Left lung (tissue), 14 donors: ENCODE data around the gene RANGAP1. TPM values are rescaled to one million over a fixed set of nuclear protein-coding genes. Genes with fewer than 3 reads are reported as not detected.
A peak's percentile ranks its signal among the peaks of the same experiment; 100 is the strongest.

Experiments
- ATAC-seq: fragments of 200-7000 bp; cut with Tn5 transposase; one replicate; pipeline ENCODE4 v1.9.1; 2020; ENCODE audit warnings: moderate library complexity
- DNase-seq, 4 donors: peaks; one replicate each; pipeline ENCODE4 v3.0.0-alpha.2; 2013 to 2020
- H3K27ac ChIP-seq, 2 donors: fragments of 200-600 bp; sonication (generic) in 1 of 2; one replicate each; pipeline versions ENCODE4 v1.5.0 to v1.8.0; 2020 to 2021
- H3K27me3 ChIP-seq, 2 donors: fragments of 200-600 bp; sonication (generic) in 1 of 2; one replicate each; pipeline versions ENCODE4 v1.5.0 to v1.8.0; 2020 to 2021
- H3K36me3 ChIP-seq, 2 donors: fragments of 200-600 bp; sonication (generic) in 1 of 2; one replicate each; pipeline versions ENCODE4 v1.5.0 to v1.8.0; 2020 to 2021
- H3K4me1 ChIP-seq, 2 donors: fragments of 200-600 bp; one replicate each; pipeline ENCODE4 v1.8.0; 2021
- H3K4me3 ChIP-seq, 2 donors: fragments of 200-600 bp; sonication (generic) in 1 of 2; one replicate each; pipeline versions ENCODE4 v1.5.0 to v1.8.0; 2020 to 2021; ENCODE audit warnings: mild to moderate bottlenecking in 1 of 2
- H3K9me3 ChIP-seq, 2 donors: fragments of 200-600 bp; sonication (generic) in 1 of 2; one replicate each; pipeline versions ENCODE4 v1.5.0 to v1.8.0; 2020 to 2021
- CTCF ChIP-seq, 2 donors: fragments of 200-600 bp; sonication (generic) in 1 of 2; IDR thresholded peaks; one replicate each; pipeline versions ENCODE4 v1.5.0 to v1.8.0; 2021; ENCODE audit warnings: antibody characterized with exemption in 2 of 2
- intact Hi-C, 2 donors: fragments of 100-400 bp; cut with DNase I; formaldehyde crosslinking; loops; one replicate each; pipeline versions ENCODE4 v1.11.2 to v1.14.2; 2022
- long read RNA-seq, 12 donors: library from polyadenylated mRNA in 2 of 12; unstranded in 2 of 12; transcript quantifications; one replicate each; pipeline ENCODE4 v2.0.0 and lab custom pipeline, GENCODE V29; 2019 to 2026
- polyA plus RNA-seq, 6 donors: library from polyadenylated mRNA; unstranded; fragments of 120-200 nt; gene quantifications; one replicate each; pipeline ENCODE4 v1.2.1, GENCODE V29; 2013; ENCODE audit not compliant: insufficient read length in 6 of 6
- total RNA-seq, 2 donors: library from RNA; stranded (reverse); fragmentation: NEBNext Ultra II Directional; extraction: Animal tissue kit (Norgen Biotek cat#: 25700); gene quantifications; one replicate each; pipeline ENCODE4 v1.2.1, GENCODE V29; 2021
- donor health status: DM: no; HTN: yes; CAD: no.
- donor health status: DM: no; HTN: no; CAD: no.

Gene RANGAP1
- total RNA-seq (10 to 100 TPM; 54.9 to 65.8 TPM), polyA plus RNA-seq (10 to 100 TPM; 35.0 to 48.8 (median 38.0) TPM)
- long read RNA-seq, donor 1, partial matches to known transcripts: 0 of 1 reads
- long read RNA-seq, donor 1, other reads (novel, unspliced or antisense): 0 of 1 reads
- long read RNA-seq, donor 2, full-length matches to known transcripts: 3 of 3 reads
- long read RNA-seq, donor 2, partial matches to known transcripts: 0 of 3 reads
- long read RNA-seq, donor 2, other reads (novel, unspliced or antisense): 0 of 3 reads
- long read RNA-seq, donor 3, partial matches to known transcripts: 19 of 23 reads
- long read RNA-seq, donor 3, other reads (novel, unspliced or antisense): 0 of 23 reads
- long read RNA-seq, donor 4, partial matches to known transcripts: 6 of 15 reads
- long read RNA-seq, donor 4, other reads (novel, unspliced or antisense): 8 of 15 reads
- long read RNA-seq, donor 5, partial matches to known transcripts: 0 of 3 reads
- long read RNA-seq, donor 5, other reads (novel, unspliced or antisense): 0 of 3 reads
- long read RNA-seq, donor 6, partial matches to known transcripts: 0 of 3 reads
- long read RNA-seq, donor 6, other reads (novel, unspliced or antisense): 0 of 3 reads
- long read RNA-seq, donor 7, partial matches to known transcripts: 0 of 4 reads
- long read RNA-seq, donor 7, other reads (novel, unspliced or antisense): 0 of 4 reads
- long read RNA-seq, donor 8, partial matches to known transcripts: 0 of 2 reads
- long read RNA-seq, donor 8, other reads (novel, unspliced or antisense): 0 of 2 reads
- long read RNA-seq, donor 9: 0 reads
- long read RNA-seq, donor 10, partial matches to known transcripts: 3 of 6 reads
- long read RNA-seq, donor 10, other reads (novel, unspliced or antisense): 2 of 6 reads
- long read RNA-seq, donor 11, full-length matches to known transcripts: 10 of 10 reads
- long read RNA-seq, donor 11, partial matches to known transcripts: 0 of 10 reads
- long read RNA-seq, donor 11, other reads (novel, unspliced or antisense): 0 of 10 reads
- long read RNA-seq, donor 12, full-length matches to known transcripts: 2 of 2 reads
- long read RNA-seq, donor 12, partial matches to known transcripts: 0 of 2 reads
- long read RNA-seq, donor 12, other reads (novel, unspliced or antisense): 0 of 2 reads

- no peaks in the 10 kb centered on the region for H3K9me3 ChIP-seq
- H3K4me1 ChIP-seq: peaks cover 10 to 41% of the 10 kb centered on the region in 2 donors
- peaks cover 0 to 39% of the 10 kb centered on the region in 2 donors for H3K36me3 ChIP-seq
- H3K27ac ChIP-seq: peak within 1 kb of the TSS; percentile 91 to 92
- H3K27me3 ChIP-seq: no peaks in the 10 kb centered on the region
- DNase-seq (peak; percentile 97 to 100 (median 99)), ATAC-seq (peak; percentile 98)
- intact Hi-C loops: no loop called here
- TF ChIP-seq CTCF (IDR thresholded peaks at IDR 0.05): peak in 1 of 2 donors; percentile 39
- peak within 1 kb of the TSS; percentile 99 to 100 for H3K4me3 ChIP-seq
Measured at GRCh38 chr22:41285820-41286638, at the start of gene RANGAP1. RANGAP1 (minus strand) TSS chr22:41286187; CDS start chr22:41281044, 5,143 bp downstream.

- Histone ChIP-seq H3K9me3 (no peaks in the 10 kb centered on the region), H3K4me1 (no peaks in the 10 kb centered on the region), H3K36me3 (peaks cover 0 to 88% of the 10 kb centered on the region in 2 donors), H3K4me3 (no peak overlapping the region), H3K27me3 (no peaks in the 10 kb centered on the region), H3K27ac (no peak overlapping the region)
- DNase-seq (no peak), ATAC-seq (peak; percentile 31)
- intact Hi-C loops: no loop called here
- no peak for TF ChIP-seq CTCF (IDR thresholded peaks at IDR 0.05)
Measured at GRCh38 chr22:41334951-41335635, 49.1 kb upstream of the RANGAP1 start.

GRCh38 chr22:41334215-41334614 is 48.2 kb upstream of the RANGAP1 start:
- H3K36me3 ChIP-seq: peaks cover 0 to 88% of the 10 kb centered on the region in 2 donors
- no peak overlapping the region for H3K4me3 ChIP-seq
- no peaks in the 10 kb centered on the region for H3K27me3 ChIP-seq
- H3K4me1 ChIP-seq: no peaks in the 10 kb centered on the region
- no peak for TF ChIP-seq CTCF (IDR thresholded peaks at IDR 0.05)
- DNase-seq: no peak
- H3K27ac ChIP-seq: no peak overlapping the region
- no peak for ATAC-seq
- intact Hi-C loops: no loop called here
- H3K9me3 ChIP-seq: no peaks in the 10 kb centered on the region

GRCh38 chr22:41333806-41334205 is 47.8 kb upstream of the RANGAP1 start:
- H3K27me3 ChIP-seq: no peaks in the 10 kb centered on the region
- no peak overlapping the region for H3K4me3 ChIP-seq
- DNase-seq (no peak), ATAC-seq (no peak)
- peaks cover 0 to 88% of the 10 kb centered on the region in 2 donors for H3K36me3 ChIP-seq
- intact Hi-C loops: no loop called here
- H3K27ac ChIP-seq: no peak overlapping the region
- no peaks in the 10 kb centered on the region for H3K4me1 ChIP-seq
- TF ChIP-seq CTCF (IDR thresholded peaks at IDR 0.05): no peak
- H3K9me3 ChIP-seq: no peaks in the 10 kb centered on the region
